Nephron (organoid): ENCODE results near the gene KRTAP5-5.

Source experiments
- H3K27ac Mint-ChIP-seq, 3 experiments: 2 replicates each; pipeline ENCODE4 v1.8.0; 2020; ENCODE audit warnings: mixed read lengths in 3 of 3, mild to moderate bottlenecking in 2 of 3, moderate library complexity in 1 of 3
- H3K27me3 Mint-ChIP-seq: 2 replicates; pipeline ENCODE4 v1.8.0; 2021; ENCODE audit warnings: low read depth, mild to moderate bottlenecking, moderate library complexity, mixed read lengths
- H3K36me3 Mint-ChIP-seq: 2 replicates; pipeline ENCODE4 v1.8.0; 2020; ENCODE audit warnings: low read depth, mixed read lengths
- H3K4me1 Mint-ChIP-seq: 2 replicates; pipeline ENCODE4 v1.8.0; 2020; ENCODE audit warnings: mixed read lengths
- H3K4me3 Mint-ChIP-seq, 3 experiments: 2 replicates each; pipeline ENCODE4 v1.8.0; 2020; ENCODE audit warnings: mild to moderate bottlenecking in 3 of 3, mixed read lengths in 3 of 3, moderate library complexity in 2 of 3
- H3K9me3 Mint-ChIP-seq: 2 replicates; pipeline ENCODE4 v1.8.0; 2020; ENCODE audit warnings: mixed read lengths
- TF ChIP-seq, protein P1 (sequence below), 3 experiments: fragments of 200-600 bp; sonication (generic); IDR thresholded peaks; one replicate each; pipeline ENCODE4 v1.5.0; 2021; ENCODE audit warnings: antibody characterized with exemption in 3 of 3; ENCODE audit not compliant: unreplicated experiment in 3 of 3

Gene KRTAP5-5

DNA sequence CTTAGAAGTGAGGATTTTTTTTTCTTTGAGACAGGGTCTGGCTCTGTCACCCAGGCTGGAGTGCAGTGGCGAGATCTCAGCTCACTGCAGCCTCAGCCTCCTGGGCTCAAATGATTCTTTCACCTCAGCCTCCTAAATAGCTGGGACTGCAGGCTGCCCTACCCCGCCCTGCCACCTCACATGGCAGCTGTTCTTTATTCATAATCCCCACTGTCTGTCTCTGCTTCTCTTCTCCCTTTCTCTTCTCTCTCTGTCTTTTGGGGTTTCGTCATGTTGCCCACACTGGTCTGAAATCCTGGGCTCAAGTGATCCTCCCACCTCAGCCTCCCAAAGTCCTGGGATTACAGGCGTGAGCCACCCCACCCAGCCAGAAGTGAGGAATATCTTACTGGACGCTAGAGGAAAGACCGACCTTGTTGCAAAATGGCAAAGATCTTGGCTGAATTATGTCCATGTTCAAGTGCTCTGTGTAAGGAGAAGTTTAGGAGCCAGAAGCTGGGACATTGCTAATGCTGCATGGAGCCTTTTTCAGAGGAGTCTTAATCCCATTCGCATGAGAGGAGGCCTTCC lies 21.9 kb downstream of the KRTAP5-5 start:
- H3K27me3 Mint-ChIP-seq: peaks cover 18% of the 10 kb centered on the region
- no peak overlapping the region for H3K4me3 Mint-ChIP-seq
- peaks cover 43% of the 10 kb centered on the region for H3K4me1 Mint-ChIP-seq
- H3K27ac Mint-ChIP-seq: peak overlapping the region in 1 of 3 experiments; percentile 7
- no peaks in the 10 kb centered on the region for H3K36me3 Mint-ChIP-seq
- no peaks in the 10 kb centered on the region for H3K9me3 Mint-ChIP-seq
- TF ChIP-seq, protein P1, sequence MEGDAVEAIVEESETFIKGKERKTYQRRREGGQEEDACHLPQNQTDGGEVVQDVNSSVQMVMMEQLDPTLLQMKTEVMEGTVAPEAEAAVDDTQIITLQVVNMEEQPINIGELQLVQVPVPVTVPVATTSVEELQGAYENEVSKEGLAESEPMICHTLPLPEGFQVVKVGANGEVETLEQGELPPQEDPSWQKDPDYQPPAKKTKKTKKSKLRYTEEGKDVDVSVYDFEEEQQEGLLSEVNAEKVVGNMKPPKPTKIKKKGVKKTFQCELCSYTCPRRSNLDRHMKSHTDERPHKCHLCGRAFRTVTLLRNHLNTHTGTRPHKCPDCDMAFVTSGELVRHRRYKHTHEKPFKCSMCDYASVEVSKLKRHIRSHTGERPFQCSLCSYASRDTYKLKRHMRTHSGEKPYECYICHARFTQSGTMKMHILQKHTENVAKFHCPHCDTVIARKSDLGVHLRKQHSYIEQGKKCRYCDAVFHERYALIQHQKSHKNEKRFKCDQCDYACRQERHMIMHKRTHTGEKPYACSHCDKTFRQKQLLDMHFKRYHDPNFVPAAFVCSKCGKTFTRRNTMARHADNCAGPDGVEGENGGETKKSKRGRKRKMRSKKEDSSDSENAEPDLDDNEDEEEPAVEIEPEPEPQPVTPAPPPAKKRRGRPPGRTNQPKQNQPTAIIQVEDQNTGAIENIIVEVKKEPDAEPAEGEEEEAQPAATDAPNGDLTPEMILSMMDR (IDR thresholded peaks at IDR 0.05; ENCODE audit: unreplicated experiment in 3 of 3): no peak

DNA sequence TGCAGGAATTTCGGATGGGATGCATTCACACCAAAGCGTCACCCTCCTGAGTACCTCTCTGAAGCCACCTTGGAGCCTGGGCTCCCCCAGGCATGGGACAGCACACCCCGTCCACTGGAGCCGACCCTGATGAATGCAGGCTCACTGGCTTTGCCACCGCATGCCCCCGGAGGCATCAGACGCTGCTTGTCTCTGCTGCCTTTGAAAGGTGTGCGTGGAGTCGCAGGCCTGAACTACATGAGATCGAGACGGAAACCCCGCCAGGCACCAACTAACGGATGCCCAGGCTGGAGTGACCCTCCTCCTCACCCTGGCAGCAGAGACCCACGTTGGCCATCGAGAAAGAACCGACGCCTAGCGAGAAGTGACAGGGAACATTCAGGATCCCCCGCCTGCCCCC lies 22.5 kb downstream of the KRTAP5-5 start:
- peaks cover 44% of the 10 kb centered on the region for H3K4me1 Mint-ChIP-seq
- H3K9me3 Mint-ChIP-seq: no peaks in the 10 kb centered on the region
- H3K27me3 Mint-ChIP-seq: peaks cover 18% of the 10 kb centered on the region
- H3K4me3 Mint-ChIP-seq: no peak overlapping the region
- H3K27ac Mint-ChIP-seq: no peak overlapping the region
- no peaks in the 10 kb centered on the region for H3K36me3 Mint-ChIP-seq
- TF ChIP-seq, protein P1 (IDR thresholded peaks at IDR 0.05; ENCODE audit: unreplicated experiment in 3 of 3): no peak

DNA sequence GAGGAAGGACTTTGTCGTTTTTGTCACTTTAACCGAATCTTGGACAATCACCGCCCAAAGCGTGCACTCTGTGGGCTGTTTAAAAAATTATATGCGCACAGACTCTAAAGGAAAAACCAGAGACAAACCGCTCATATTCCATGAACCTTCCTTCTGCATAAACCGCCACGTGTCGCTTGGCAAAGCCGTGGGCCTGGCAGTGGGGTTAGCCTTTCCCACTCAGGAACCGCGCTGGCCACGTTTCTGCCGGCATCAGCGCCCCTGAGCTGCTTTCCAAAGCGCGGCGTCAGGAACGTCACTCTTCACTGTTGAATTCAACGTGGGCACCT lies 22.8 kb downstream of the KRTAP5-5 start:
- Mint-ChIP-seq H3K4me3 (no peak overlapping the region), H3K27ac (no peak overlapping the region), H3K9me3 (no peaks in the 10 kb centered on the region), H3K36me3 (no peaks in the 10 kb centered on the region), H3K4me1 (peaks cover 44% of the 10 kb centered on the region), H3K27me3 (peaks cover 18% of the 10 kb centered on the region)
- TF ChIP-seq, protein P1 (IDR thresholded peaks at IDR 0.05; ENCODE audit: unreplicated experiment in 3 of 3): no peak

DNA sequence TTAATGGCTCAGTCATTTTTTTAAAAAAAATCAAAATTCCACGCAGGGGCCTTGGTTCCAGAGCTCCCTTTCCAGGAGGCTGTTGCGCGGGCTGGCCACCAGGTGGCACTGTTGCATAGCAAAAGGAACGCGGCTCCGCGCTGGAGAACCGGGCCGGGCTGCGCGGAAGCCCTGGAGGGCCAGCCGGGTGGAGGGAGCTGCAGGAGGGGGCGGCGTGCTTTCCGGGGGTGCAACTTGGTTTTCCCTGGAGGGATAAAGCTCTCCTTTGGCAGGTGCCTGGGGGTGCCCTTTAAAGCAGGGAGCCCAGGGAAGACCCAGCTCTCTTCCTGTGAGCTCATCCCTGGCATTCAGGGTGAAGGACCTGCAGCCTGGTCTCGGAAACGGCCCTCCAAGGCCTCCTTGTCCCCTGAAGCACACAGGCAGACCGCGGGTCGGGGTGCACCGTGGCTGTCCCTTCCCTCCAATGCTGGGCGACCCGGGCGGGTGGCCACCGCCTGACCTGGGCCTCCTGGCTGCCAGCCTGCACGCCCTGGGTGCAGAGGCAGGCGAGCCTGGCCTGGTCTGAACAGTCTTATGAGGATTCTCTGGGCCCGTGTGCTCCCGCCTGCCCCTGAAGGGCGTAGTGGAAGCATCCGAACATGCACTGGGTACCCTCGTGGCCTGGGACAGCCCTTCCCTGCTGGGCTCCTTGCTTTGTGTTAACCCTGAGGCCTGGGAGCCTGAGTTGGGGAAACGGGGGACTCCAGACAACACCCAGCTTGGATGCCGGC lies 23.4 kb downstream of the KRTAP5-5 start:
- no peaks in the 10 kb centered on the region for H3K9me3 Mint-ChIP-seq
- H3K4me3 Mint-ChIP-seq: no peak overlapping the region
- peaks cover 19% of the 10 kb centered on the region for H3K27me3 Mint-ChIP-seq
- peaks cover 44% of the 10 kb centered on the region for H3K4me1 Mint-ChIP-seq
- TF ChIP-seq, protein P1 (IDR thresholded peaks at IDR 0.05; ENCODE audit: unreplicated experiment in 3 of 3): peak; percentile 98 to 99 (median 98)
- no peaks in the 10 kb centered on the region for H3K36me3 Mint-ChIP-seq
- no peak overlapping the region for H3K27ac Mint-ChIP-seq

DNA sequence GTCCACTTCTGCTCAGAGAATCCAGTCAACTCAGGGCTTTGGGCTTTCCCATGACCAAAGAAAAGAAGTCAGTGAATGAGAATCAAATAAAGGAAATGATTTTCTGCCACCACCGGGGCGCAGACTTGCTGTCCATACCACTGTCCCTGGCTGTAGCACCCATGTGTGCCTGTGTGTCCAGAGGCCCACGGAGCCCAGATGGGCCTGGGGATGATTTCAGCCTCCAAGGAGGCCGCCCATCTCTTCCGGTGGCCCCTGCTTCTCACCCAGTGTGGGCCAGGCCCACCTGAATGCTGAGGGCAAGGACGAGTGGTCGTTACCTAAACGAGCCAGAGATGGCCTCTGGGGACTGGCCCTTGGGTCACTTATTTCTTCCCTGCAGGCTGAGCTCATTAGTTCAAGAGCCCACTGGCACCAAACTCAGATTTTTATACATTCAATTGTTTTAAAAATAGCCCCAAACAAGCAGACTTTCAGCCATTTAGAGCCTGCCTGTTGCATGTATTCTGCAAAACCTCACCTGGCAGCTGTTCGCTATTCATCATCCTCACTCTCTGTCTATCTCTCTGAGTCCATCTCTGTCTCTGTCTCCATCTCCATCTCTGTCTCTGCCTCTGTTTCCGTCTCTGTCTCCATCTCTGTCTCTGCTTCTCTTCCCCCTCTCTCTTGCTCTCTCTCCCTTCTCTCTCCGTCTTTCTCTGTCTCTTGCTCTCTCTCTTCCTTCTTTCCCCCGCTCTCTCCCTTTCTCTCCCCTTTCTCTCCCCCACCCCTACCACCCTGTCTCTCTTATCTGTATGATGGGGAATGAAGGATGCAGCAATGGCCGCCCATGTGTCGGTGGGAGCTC lies 24.2 kb downstream of the KRTAP5-5 start:
- H3K4me1 Mint-ChIP-seq: peaks cover 44% of the 10 kb centered on the region
- H3K27ac Mint-ChIP-seq: peak overlapping the region; percentile 22 to 82 (median 66)
- H3K27me3 Mint-ChIP-seq: peaks cover 21% of the 10 kb centered on the region
- H3K9me3 Mint-ChIP-seq: no peaks in the 10 kb centered on the region
- TF ChIP-seq, protein P1 (IDR thresholded peaks at IDR 0.05; ENCODE audit: unreplicated experiment in 3 of 3): no peak
- H3K4me3 Mint-ChIP-seq: peak overlapping the region in 1 of 3 experiments; percentile 28
- no peaks in the 10 kb centered on the region for H3K36me3 Mint-ChIP-seq
